Renal cortical epithelial cell (primary cell): Measurements from ENCODE around the gene SYNDIG1. TPM values are rescaled to one million over a fixed set of nuclear protein-coding genes. Genes with fewer than 3 reads are reported as not detected.

Experiments used
- DNase-seq: peaks from one replicate; pipeline ENCODE4 v3.0.0-alpha.2; 2011; ENCODE audit warnings: low read depth
- total RNA-seq: library from RNA; depleted of rRNA; stranded (reverse); fragments of >200 nt; gene quantifications from 2 replicates; pipeline ENCODE4 v1.2.3, GENCODE V29; 2014

The SYNDIG1 gene
- total RNA-seq, 1 donor from 2014 or later, result 0.05 TPM

DNA sequence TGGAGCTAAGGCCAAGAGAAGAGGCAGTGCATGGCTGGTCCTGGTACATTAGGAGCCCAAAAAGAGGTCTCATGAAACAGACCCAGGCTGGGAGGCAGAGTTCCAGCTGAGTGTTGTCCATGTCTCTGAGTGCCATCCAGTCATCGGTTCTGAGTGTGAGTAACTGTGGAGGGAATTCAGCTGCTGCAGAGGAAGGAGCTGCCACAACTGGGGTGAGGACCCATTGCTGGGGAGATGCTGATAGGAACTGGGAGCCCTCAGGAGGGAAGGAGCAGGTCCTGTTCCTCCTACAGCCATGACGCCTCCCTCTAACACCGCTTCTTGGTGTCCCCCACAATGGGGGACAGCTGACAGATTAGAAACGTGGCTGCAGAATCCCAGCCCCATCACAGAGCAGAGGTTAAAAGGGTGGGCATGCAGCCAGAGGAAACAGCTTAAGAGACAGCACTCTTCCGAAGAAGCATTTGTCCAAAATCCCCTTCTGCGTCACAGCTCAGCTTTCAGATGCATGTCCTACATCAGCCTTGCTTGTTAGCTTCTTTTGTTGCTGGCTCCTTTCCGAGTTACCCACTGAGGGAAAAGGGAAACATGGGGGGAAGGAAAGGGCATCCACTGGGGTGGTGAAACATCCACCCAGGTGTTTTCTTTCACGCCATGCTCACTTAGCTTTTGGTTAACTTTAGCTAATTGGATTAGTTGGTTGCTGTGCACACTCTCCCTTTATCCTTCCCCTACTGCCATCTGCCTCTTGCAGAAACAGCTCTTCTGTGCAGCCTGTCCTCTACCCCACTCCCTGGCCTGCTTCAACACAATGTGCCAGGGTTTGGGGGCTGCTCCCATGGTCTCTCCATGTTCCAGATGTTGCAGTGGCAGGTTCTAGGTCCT lies 239.2 kb downstream of the SYNDIG1 start:
- no peak for DNase-seq
